D721Med (cell line): ENCODE results near the gene UST.
"Not testable (repeated sequence)": the region's sequence is repeated elsewhere in the genome, so short reads cannot be mapped to it uniquely, and the experiment has no call there.

Experiments used
- DNase-seq: peaks from one replicate; pipeline ENCODE4 v3.0.0; 2011; ENCODE audit warnings: low spot score; ENCODE audit not compliant: insufficient read length
- FAIRE-seq: peaks from 2 replicates; lab custom pipeline; 2011; peaks lifted over from hg19 to GRCh38; lab: Jason Lieb, UNC
- CTCF ChIP-seq: IDR thresholded peaks from 2 replicates; pipeline ENCODE4 v1.5.1; 2012; ENCODE audit warnings: mild to moderate bottlenecking, control low read depth; ENCODE audit not compliant: insufficient read depth; ENCODE audit errors: missing control alignments

The UST gene

DNA sequence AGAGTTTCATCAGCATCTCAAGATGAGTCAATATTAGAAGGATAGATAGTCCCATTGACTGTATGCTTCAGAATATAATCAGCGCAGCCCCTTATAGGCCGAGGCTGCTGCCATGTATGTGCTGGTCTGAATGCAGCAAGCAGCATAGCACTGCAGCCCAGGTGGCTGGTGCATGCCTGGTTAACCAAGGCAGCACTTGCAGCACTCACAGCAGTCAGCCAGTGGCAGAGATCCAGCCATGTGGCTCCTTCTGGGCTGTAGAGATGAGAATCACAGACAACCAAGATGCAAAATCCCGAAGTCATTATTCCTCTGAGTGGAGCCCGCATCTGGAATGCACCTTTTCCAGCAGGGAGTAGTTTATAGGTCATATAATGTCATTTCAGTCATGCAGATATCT lies 251.9 kb downstream of the UST start:
- DNase-seq (no peak), FAIRE-seq (no peak)
- TF ChIP-seq CTCF = no peak

DNA sequence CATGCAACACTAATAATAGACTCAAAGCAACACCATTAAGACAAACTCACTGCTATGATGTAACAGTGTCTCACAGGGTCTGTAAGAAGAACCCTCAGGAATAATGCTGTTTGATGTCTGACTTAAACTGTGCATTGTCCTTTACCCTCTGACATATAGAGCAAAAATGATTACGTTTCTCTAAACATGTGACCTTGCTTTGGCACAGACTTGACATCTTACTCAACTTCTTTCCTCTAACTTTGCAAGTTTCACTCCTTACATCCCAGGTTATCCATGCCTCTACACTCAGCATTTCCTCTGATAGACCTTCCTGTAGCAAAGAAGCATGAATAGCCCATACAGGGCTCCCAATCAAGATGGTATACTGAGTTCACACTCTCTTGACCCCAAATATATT lies 252.7 kb downstream of the UST start:
- FAIRE-seq = no peak
- DNase-seq = no peak
- no peak for TF ChIP-seq CTCF

DNA sequence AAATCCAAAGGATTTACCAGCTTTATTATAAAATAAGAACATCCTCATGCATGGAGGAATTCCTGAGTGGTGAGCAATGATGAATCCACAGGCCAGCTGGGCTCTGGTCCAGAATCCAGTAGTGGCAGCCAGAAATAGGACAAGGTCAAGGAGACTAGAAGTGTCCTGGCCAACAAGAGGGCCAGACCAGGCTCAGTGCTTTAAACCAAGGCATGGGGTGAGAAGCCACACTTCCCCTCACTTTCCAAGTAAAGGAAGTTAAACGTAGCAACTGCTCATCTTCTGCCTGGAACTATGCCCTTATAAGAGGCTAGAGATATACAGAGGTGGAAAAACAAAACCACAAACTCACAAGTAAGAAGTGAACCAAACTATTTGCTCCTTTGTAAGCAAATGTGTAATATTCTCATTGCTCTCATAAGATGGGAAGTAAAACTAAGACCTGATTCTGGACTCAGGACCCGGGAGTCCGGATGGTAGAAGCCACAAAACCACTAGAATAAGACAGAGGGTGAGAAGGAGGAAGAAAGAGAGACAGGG lies 253.2 kb downstream of the UST start:
- no peak for DNase-seq
- FAIRE-seq = no peak

GRCh38 chr6:149001422-149001821 lies 254.6 kb downstream of the UST start:
- DNase-seq (no peak), FAIRE-seq (no peak)
- TF ChIP-seq CTCF = no peak

More for the DNA sequence above, 253.2 kb downstream of the UST start:
- TF ChIP-seq CTCF = no peak

DNA sequence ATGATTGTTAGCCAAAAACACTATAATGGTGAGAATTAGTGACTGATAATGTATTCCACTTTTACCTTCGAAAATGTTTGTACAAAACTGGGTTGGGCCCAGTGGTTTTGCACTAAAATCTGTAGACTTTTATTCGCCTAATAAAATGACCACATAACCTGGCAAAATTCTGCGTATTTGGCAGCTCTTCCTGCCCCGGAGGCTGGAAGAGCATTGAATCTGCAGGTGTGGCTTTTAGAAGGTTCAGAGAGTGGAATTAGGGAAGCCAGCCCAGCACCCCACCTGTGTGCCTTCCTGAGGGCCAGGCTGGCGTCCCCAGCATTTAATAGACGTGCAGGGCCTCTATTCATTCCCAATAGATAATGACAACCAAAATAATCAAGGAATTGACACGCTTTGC lies 256.7 kb downstream of the UST start:
- FAIRE-seq (no peak), DNase-seq (no peak)
- no peak for TF ChIP-seq CTCF

DNA sequence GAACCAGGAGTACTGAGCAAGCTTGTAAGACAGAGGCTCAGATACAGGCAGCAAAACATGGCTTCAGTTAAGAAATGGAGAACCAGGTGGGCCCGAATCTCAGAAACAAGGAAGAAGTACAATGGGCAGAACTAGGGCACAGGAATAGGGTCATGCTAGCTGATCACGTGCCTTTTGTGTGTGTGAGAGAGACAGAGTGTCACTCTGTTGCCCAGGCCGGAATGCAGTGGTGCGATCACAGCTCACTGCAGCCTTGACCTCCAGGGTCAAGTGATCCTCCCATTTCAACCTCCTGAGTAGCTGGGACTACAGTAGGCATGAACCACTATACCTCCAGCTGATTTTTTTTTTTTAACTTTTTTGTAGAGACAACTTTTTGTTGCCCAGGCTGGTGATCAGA lies 257.8 kb downstream of the UST start:
- DNase-seq (no peak), FAIRE-seq (no peak)
- TF ChIP-seq CTCF = no peak

GRCh38 chr6:149006236-149006635 lies 259.4 kb downstream of the UST start:
- not testable (repeated sequence) for FAIRE-seq, DNase-seq

GRCh38 chr6:149006671-149007070 lies 259.8 kb downstream of the UST start:
- FAIRE-seq = no peak
- TF ChIP-seq CTCF = no peak

More at GRCh38 chr6:149006671-149007070, 259.8 kb downstream of the UST start:
- no peak for DNase-seq
